WTC11 (cell line): ENCODE results near the gene KRTCAP2. TPM values are rescaled to one million over a fixed set of nuclear protein-coding genes. Genes with fewer than 3 reads are reported as not detected.

Experiments used
- ATAC-seq: fragments of 200-7000 bp; cut with Tn5 transposase; 2 replicates; pipeline ENCODE4 v1.10.0; 2021; ENCODE audit warnings: mild to moderate bottlenecking, moderate library complexity
- CTCF ChIA-PET: fragments of 300-600 bp; sonication (Branson Sonifier 250); formaldehyde crosslinking; loops from one replicate; lab custom pipeline; 2021; ENCODE audit warnings: antibody characterized with exemption; lab: Charles Lee
- POLR2A ChIA-PET: fragments of 350-600 bp; sonication (Branson Sonifier 250); formaldehyde crosslinking; loops from one replicate; lab custom pipeline; 2021; ENCODE audit warnings: antibody characterized with exemption; lab: Charles Lee
- DNase-seq: peaks from one replicate; pipeline ENCODE4 v3.0.0; 2021; ENCODE audit warnings: low spot score
- H3K27ac Mint-ChIP-seq: 2 replicates; pipeline ENCODE4 v1.8.0; 2021; ENCODE audit warnings: mixed read lengths
- H3K27me3 Mint-ChIP-seq: 2 replicates; pipeline ENCODE4 v1.8.0; 2021; ENCODE audit warnings: low read depth, mild to moderate bottlenecking, moderate library complexity, mixed read lengths
- H3K36me3 Mint-ChIP-seq: 2 replicates; pipeline ENCODE4 v1.8.0; 2021; ENCODE audit warnings: mixed read lengths
- H3K4me1 Mint-ChIP-seq: 2 replicates; pipeline ENCODE4 v1.8.0; 2022; ENCODE audit warnings: mixed read lengths
- H3K4me3 Mint-ChIP-seq: 2 replicates; pipeline ENCODE4 v1.8.0; 2021; ENCODE audit warnings: mild to moderate bottlenecking, moderate library complexity, mixed read lengths
- H3K9me3 Mint-ChIP-seq: 2 replicates; pipeline ENCODE4 v1.8.0; 2021; ENCODE audit warnings: mixed read lengths
- ETV6 ChIP-seq: sonication (generic); formaldehyde crosslinking; IDR thresholded peaks from 2 replicates; pipeline ENCODE4 v1.8.1; 2022; ENCODE audit warnings: mild to moderate bottlenecking, missing genetic modification reagents
- FOXK1 ChIP-seq: sonication (generic); formaldehyde crosslinking; IDR thresholded peaks from 2 replicates; pipeline ENCODE4 v1.8.0; 2022; ENCODE audit warnings: mild to moderate bottlenecking, moderate library complexity, missing genetic modification reagents
- IRF2 ChIP-seq: sonication (generic); formaldehyde crosslinking; IDR thresholded peaks from 2 replicates; pipeline ENCODE4 v1.8.0; 2022; ENCODE audit warnings: low read depth, missing genetic modification reagents, borderline replicate concordance
- MXD4 ChIP-seq: fragments of 250-450 bp; sonication (Bioruptor Pico); IDR thresholded peaks from 2 replicates; pipeline ENCODE4 v1.8.0; 2021; ENCODE audit warnings: mild to moderate bottlenecking, moderate library complexity, borderline replicate concordance
- TEAD1 ChIP-seq: sonication (generic); formaldehyde crosslinking; IDR thresholded peaks from 2 replicates; pipeline ENCODE4 v1.8.0; 2022; ENCODE audit warnings: mild to moderate bottlenecking, missing genetic modification reagents
- TP53 ChIP-seq: sonication (generic); formaldehyde crosslinking; IDR thresholded peaks from 2 replicates; pipeline ENCODE4 v1.8.1; 2023; ENCODE audit warnings: mild to moderate bottlenecking, missing genetic modification reagents
- ZNF138 ChIP-seq: sonication (generic); formaldehyde crosslinking; conservative IDR thresholded peaks from 2 replicates; pipeline ENCODE4 v1.8.1; 2022; ENCODE audit warnings: mild to moderate bottlenecking, moderate library complexity, missing genetic modification reagents
- ZNF263 ChIP-seq: sonication (generic); formaldehyde crosslinking; IDR thresholded peaks from 2 replicates; pipeline ENCODE4 v1.8.1; 2022; ENCODE audit warnings: low read depth, mild to moderate bottlenecking, moderate library complexity, missing genetic modification reagents
- total RNA-seq: library from RNA; stranded (reverse); gene quantifications from 3 replicates; pipeline ENCODE4 v1.2.3, GENCODE V29; 2021
- TF ChIP-seq, protein P1 (sequence below): fragments of 250-450 bp; sonication (Bioruptor Pico); conservative IDR thresholded peaks from 2 replicates; pipeline ENCODE4 v1.9.0; 2021; ENCODE audit warnings: mild to moderate bottlenecking
- TF ChIP-seq, protein P2 (sequence below): sonication (generic); formaldehyde crosslinking; IDR thresholded peaks from 2 replicates; pipeline ENCODE4 v1.8.1; 2022; ENCODE audit warnings: mild to moderate bottlenecking, missing genetic modification reagents, moderate library complexity, borderline replicate concordance
- TF ChIP-seq, protein P3 (sequence below): sonication (generic); formaldehyde crosslinking; IDR thresholded peaks from 2 replicates; pipeline ENCODE4 v1.8.1; 2022; ENCODE audit warnings: low read depth, missing genetic modification reagents, borderline replicate concordance
- TF ChIP-seq, protein P4 (sequence below): sonication (generic); formaldehyde crosslinking; IDR thresholded peaks from 2 replicates; pipeline ENCODE4 v1.8.1; 2022; ENCODE audit warnings: low read depth, mild to moderate bottlenecking, moderate library complexity, missing genetic modification reagents, borderline replicate concordance
- TF ChIP-seq, protein P5 (sequence below): fragments of 200-600 bp; IDR thresholded peaks from 2 replicates; pipeline ENCODE4 v1.8.0; 2022; ENCODE audit warnings: antibody characterized with exemption
- TF ChIP-seq, protein P6 (sequence below): sonication (generic); formaldehyde crosslinking; IDR thresholded peaks from 2 replicates; pipeline ENCODE4 v1.8.1; 2023; ENCODE audit warnings: mild to moderate bottlenecking, missing genetic modification reagents

KRTCAP2 gene
- total RNA-seq, 1 experiment from 2014 or later = 104 TPM

DNA sequence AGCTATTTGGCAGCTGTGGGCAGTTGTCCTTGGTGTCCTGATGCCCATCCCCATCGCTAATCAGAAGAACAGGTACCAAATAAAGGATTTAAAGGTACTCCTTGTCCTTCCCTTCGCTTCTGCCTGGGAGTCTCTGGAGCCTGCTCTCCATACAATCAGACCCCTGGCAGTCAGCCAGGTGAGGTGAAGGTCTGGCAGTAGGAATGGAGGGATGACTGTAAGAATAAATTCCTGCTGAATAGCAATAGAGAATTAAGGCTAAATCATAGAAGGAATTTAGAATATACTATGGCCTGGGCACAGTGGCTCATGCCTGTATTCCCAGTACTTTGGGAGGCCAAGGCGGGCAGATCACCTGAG is 25.4 kb upstream of the KRTCAP2 start (continued):
- TF ChIP-seq, protein P1, sequence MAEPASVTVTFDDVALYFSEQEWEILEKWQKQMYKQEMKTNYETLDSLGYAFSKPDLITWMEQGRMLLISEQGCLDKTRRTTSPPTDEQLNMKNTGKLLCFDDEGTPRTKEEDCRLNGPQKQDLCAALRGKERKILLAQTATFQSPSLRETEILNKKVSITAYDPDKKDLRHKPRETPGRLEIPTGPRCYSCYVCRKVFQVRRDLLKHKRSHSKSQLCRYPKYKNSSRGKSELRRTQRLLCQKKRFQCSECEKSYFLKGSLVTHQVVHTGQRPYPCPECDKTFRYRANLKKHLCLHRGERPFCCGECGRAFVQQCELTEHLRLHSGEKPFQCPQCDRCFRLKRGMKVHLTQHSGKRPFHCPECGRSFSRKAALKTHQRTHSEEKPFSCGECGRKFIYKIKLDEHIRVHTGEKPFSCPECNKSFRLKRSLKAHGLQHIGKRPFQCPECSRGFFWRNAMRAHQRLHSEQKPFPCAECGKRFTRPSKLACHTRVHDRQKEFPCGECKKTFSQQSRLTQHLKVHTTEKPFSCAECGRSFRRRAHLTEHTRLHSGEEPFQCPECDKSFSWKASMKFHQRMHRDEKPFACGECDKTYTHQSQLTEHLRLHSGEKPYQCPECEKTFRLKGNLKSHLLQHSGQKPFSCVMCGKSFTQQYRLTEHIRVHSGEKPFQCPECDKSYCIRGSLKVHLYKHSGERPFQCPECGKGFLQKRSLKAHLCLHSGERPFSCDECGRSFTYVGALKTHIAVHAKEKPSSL = no peak
- TF ChIP-seq, protein P2, sequence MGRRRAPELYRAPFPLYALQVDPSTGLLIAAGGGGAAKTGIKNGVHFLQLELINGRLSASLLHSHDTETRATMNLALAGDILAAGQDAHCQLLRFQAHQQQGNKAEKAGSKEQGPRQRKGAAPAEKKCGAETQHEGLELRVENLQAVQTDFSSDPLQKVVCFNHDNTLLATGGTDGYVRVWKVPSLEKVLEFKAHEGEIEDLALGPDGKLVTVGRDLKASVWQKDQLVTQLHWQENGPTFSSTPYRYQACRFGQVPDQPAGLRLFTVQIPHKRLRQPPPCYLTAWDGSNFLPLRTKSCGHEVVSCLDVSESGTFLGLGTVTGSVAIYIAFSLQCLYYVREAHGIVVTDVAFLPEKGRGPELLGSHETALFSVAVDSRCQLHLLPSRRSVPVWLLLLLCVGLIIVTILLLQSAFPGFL (CRISPR knock-in tag) = no peak
- TF ChIP-seq FOXK1 (CRISPR knock-in tag) (no peak), TP53 (CRISPR knock-in tag) (no peak), TEAD1 (no peak)
- TF ChIP-seq, protein P3, sequence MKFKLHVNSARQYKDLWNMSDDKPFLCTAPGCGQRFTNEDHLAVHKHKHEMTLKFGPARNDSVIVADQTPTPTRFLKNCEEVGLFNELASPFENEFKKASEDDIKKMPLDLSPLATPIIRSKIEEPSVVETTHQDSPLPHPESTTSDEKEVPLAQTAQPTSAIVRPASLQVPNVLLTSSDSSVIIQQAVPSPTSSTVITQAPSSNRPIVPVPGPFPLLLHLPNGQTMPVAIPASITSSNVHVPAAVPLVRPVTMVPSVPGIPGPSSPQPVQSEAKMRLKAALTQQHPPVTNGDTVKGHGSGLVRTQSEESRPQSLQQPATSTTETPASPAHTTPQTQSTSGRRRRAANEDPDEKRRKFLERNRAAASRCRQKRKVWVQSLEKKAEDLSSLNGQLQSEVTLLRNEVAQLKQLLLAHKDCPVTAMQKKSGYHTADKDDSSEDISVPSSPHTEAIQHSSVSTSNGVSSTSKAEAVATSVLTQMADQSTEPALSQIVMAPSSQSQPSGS (CRISPR knock-in tag) = no peak

DNA sequence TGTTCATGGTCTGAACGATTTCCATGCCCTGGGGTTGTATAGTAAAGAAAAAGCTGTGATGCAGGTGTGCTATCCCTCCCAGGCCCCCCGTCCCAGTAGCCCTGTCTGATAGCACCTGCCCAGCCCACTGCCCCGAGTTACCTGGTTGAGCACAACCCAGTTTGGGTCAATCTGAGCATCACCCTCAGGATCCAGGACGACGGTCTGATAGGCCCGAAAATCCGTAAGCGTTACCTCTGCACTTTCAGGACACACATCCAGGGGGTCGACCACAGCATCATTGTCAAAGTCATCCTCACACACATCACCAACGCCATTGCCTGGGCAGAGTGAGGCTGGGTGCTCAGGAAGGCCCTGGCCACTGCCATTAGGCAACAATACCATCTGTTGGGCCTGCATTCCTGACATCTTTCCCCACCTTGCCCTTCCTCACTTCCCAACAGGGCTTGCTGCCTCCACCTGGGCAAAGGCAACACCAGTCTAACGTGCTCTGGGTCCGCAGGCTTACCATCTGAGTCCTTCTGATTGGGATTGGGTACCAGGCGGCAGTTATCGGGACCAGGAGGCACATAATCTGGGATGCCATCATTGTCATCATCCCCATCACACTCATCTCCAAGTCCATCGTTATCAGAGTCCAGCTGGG is 24.9 kb upstream of the KRTCAP2 start:
- Mint-ChIP-seq H3K4me1 (peaks cover 26% of the 10 kb centered on the region), H3K36me3 (peaks cover 63% of the 10 kb centered on the region), H3K9me3 (no peaks in the 10 kb centered on the region), H3K27ac (peak overlapping the region; percentile 72; the same call in 1 of the 2 replicates), H3K27me3 (no peaks in the 10 kb centered on the region; the same call in 1 of the 2 replicates), H3K4me3 (peak overlapping the region; percentile 99; the same call in 1 of the 2 replicates)
- POLR2A ChIA-PET = interaction anchor here (1.0 to 2.3 kb wide), 2 partner anchors 10 to 24 kb away, joined by 5 to 35 read pairs; partner anchors contain the start of genes MTX1, THBS3 and TRIM46
- CTCF ChIA-PET = interaction anchor here (1.2 to 1.8 kb wide), 2 partner anchors 9 to 53 kb away, joined by 3 to 6 read pairs; no protein-coding TSS in a partner anchor
- DNase-seq (no peak), ATAC-seq (no peak)
- TF ChIP-seq, protein P4, sequence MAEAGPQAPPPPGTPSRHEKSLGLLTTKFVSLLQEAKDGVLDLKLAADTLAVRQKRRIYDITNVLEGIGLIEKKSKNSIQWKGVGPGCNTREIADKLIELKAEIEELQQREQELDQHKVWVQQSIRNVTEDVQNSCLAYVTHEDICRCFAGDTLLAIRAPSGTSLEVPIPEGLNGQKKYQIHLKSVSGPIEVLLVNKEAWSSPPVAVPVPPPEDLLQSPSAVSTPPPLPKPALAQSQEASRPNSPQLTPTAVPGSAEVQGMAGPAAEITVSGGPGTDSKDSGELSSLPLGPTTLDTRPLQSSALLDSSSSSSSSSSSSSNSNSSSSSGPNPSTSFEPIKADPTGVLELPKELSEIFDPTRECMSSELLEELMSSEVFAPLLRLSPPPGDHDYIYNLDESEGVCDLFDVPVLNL (CRISPR knock-in tag) = no peak
- TF ChIP-seq IRF2 (CRISPR knock-in tag) (no peak), ETV6 (CRISPR knock-in tag) (no peak), ZNF138 (CRISPR knock-in tag) (no peak), MXD4 (CRISPR knock-in tag) (no peak), ZNF263 (CRISPR knock-in tag) (no peak)
- TF ChIP-seq, protein P1 = no peak
- TF ChIP-seq, protein P5, sequence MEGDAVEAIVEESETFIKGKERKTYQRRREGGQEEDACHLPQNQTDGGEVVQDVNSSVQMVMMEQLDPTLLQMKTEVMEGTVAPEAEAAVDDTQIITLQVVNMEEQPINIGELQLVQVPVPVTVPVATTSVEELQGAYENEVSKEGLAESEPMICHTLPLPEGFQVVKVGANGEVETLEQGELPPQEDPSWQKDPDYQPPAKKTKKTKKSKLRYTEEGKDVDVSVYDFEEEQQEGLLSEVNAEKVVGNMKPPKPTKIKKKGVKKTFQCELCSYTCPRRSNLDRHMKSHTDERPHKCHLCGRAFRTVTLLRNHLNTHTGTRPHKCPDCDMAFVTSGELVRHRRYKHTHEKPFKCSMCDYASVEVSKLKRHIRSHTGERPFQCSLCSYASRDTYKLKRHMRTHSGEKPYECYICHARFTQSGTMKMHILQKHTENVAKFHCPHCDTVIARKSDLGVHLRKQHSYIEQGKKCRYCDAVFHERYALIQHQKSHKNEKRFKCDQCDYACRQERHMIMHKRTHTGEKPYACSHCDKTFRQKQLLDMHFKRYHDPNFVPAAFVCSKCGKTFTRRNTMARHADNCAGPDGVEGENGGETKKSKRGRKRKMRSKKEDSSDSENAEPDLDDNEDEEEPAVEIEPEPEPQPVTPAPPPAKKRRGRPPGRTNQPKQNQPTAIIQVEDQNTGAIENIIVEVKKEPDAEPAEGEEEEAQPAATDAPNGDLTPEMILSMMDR = no peak
- TF ChIP-seq, protein P6, sequence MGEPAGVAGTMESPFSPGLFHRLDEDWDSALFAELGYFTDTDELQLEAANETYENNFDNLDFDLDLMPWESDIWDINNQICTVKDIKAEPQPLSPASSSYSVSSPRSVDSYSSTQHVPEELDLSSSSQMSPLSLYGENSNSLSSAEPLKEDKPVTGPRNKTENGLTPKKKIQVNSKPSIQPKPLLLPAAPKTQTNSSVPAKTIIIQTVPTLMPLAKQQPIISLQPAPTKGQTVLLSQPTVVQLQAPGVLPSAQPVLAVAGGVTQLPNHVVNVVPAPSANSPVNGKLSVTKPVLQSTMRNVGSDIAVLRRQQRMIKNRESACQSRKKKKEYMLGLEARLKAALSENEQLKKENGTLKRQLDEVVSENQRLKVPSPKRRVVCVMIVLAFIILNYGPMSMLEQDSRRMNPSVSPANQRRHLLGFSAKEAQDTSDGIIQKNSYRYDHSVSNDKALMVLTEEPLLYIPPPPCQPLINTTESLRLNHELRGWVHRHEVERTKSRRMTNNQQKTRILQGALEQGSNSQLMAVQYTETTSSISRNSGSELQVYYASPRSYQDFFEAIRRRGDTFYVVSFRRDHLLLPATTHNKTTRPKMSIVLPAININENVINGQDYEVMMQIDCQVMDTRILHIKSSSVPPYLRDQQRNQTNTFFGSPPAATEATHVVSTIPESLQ (CRISPR knock-in tag) = no peak
